Hepatocyte (in vitro differentiated cells): ENCODE measurements around the gene MSH3. TPM values are rescaled to one million over a fixed set of nuclear protein-coding genes. Genes with fewer than 3 reads are reported as not detected.
"Not testable (repeated sequence)": the region's sequence is repeated elsewhere in the genome, so short reads cannot be mapped to it uniquely, and the experiment has no call there.

Experiments
- DNase-seq: peaks from one replicate; pipeline ENCODE4 v3.0.0-alpha.2; 2016; ENCODE audit warnings: low spot score
- H2AFZ ChIP-seq: fragments of 200-600 bp; sonication (generic); 2 replicates; pipeline ENCODE4 v1.6.0; 2016; ENCODE audit warnings: antibody characterized with exemption, mild to moderate bottlenecking
- H3K27ac ChIP-seq: fragments of 200-600 bp; sonication (generic); 2 replicates; pipeline ENCODE4 v1.5.1; 2016; ENCODE audit warnings: mild to moderate bottlenecking
- H3K27me3 ChIP-seq: fragments of 200-600 bp; sonication (generic); 2 replicates; pipeline ENCODE4 v1.6.1; 2016
- H3K36me3 ChIP-seq: fragments of 200-600 bp; sonication (generic); replicated peaks from 2 replicates; pipeline ENCODE4 v1.5.1; 2016; ENCODE audit warnings: low read depth; ENCODE audit not compliant: insufficient read depth
- H3K4me1 ChIP-seq: fragments of 200-600 bp; sonication (generic); 2 replicates; pipeline ENCODE4 v1.5.1; 2016; ENCODE audit warnings: mild to moderate bottlenecking, moderate library complexity; ENCODE audit not compliant: insufficient read depth
- H3K4me2 ChIP-seq: fragments of 200-600 bp; sonication (generic); 2 replicates; pipeline ENCODE4 v1.6.0; 2016
- H3K4me3 ChIP-seq: fragments of 200-600 bp; sonication (generic); 2 replicates; pipeline ENCODE4 v1.5.1; 2016; ENCODE audit warnings: mild to moderate bottlenecking
- H3K79me2 ChIP-seq: fragments of 200-600 bp; sonication (generic); 2 replicates; pipeline ENCODE4 v1.6.0; 2017; ENCODE audit warnings: mild to moderate bottlenecking
- H3K9me2 ChIP-seq: fragments of 200-600 bp; sonication (generic); replicated peaks from 2 replicates; pipeline ENCODE4 v1.6.0; 2017; ENCODE audit warnings: mild to moderate bottlenecking; ENCODE audit not compliant: insufficient read depth
- H3K9me3 ChIP-seq: fragments of 200-600 bp; sonication (generic); 2 replicates; pipeline ENCODE4 v1.5.1; 2016; ENCODE audit warnings: low read depth, mild to moderate bottlenecking
- H4K20me1 ChIP-seq: fragments of 200-600 bp; sonication (generic); 2 replicates; pipeline ENCODE4 v1.6.0; 2016; ENCODE audit warnings: mild to moderate bottlenecking; ENCODE audit not compliant: insufficient read depth, poor library complexity, severe bottlenecking
- CTCF ChIP-seq: fragments of 200-600 bp; sonication (generic); IDR thresholded peaks from 2 replicates; pipeline ENCODE4 v1.5.1; 2016; ENCODE audit warnings: antibody characterized with exemption, mild to moderate bottlenecking; ENCODE audit not compliant: poor library complexity
- EZH2 ChIP-seq: fragments of 200-600 bp; sonication (generic); IDR thresholded peaks from 2 replicates; pipeline ENCODE4 v1.6.1; 2016; ENCODE audit warnings: antibody characterized with exemption, mild to moderate bottlenecking, borderline replicate concordance
- EZH2phosphoT487 ChIP-seq: fragments of 200-600 bp; sonication (generic); IDR thresholded peaks from one replicate; pipeline ENCODE4 v1.6.1; 2018; ENCODE audit warnings: antibody characterized with exemption, mild to moderate bottlenecking, low read depth, moderate library complexity; ENCODE audit not compliant: unreplicated experiment, severe bottlenecking
- WGBS: methylation state at CpG from one replicate; pipeline ENCODE4 v1.1.6; 2016; ENCODE audit warnings: low lambda C conversion rate; ENCODE audit errors: missing lambda C conversion rate; 5-methylcytosine and 5-hydroxymethylcytosine counted together
- polyA plus RNA-seq: library from polyadenylated mRNA; unstranded; fragments of >200 nt; fragmentation: Nextera tagmentation; extraction: Ambion mirVana; gene quantifications from 2 replicates; pipeline ENCODE4 v1.2.1, GENCODE V29; 2016
- total RNA-seq: library from RNA; depleted of rRNA; stranded (reverse); fragments of >200 nt; gene quantifications from 2 replicates; pipeline ENCODE4 v1.2.3, GENCODE V29; 2014

Gene MSH3
- total and polyA plus RNA-seq, 2 experiments from 2014 or later, result 8.1 to 13.2 TPM

- no peak overlapping the region for H3K4me3 ChIP-seq
- H4K20me1 ChIP-seq, result no peaks in the 10 kb centered on the region
- no peak overlapping the region for H2AFZ ChIP-seq
- H3K79me2 ChIP-seq, result no peaks in the 10 kb centered on the region
- H3K27me3 ChIP-seq, result no peaks in the 10 kb centered on the region
- DNase-seq, result no peak
- no peaks in the 10 kb centered on the region for H3K9me2 ChIP-seq
- no peak overlapping the region for H3K27ac ChIP-seq
- H3K4me2 ChIP-seq, result no peak overlapping the region
- no peak for TF ChIP-seq EZH2
- no peak for TF ChIP-seq EZH2phosphoT487
- TF ChIP-seq CTCF, result no peak
- H3K36me3 ChIP-seq, result no peaks in the 10 kb centered on the region
- no peaks in the 10 kb centered on the region for H3K9me3 ChIP-seq
- no peaks in the 10 kb centered on the region for H3K4me1 ChIP-seq
Observed at GRCh38 chr5:80834710-80835109, 180.3 kb downstream of the MSH3 start.

- DNase-seq, result no peak
- Histone ChIP-seq H3K4me2 (no peak overlapping the region), H3K79me2 (no peaks in the 10 kb centered on the region), H3K27me3 (no peaks in the 10 kb centered on the region), H2AFZ (no peak overlapping the region), H3K27ac (no peak overlapping the region), H3K9me2 (no peaks in the 10 kb centered on the region), H3K36me3 (no peaks in the 10 kb centered on the region), H4K20me1 (no peaks in the 10 kb centered on the region), H3K9me3 (no peaks in the 10 kb centered on the region), H3K4me1 (no peaks in the 10 kb centered on the region), H3K4me3 (no peak overlapping the region)
- WGBS, result 81% methylated on average over 4 of the region's 4 CpGs
- TF ChIP-seq CTCF (no peak), EZH2 (no peak), EZH2phosphoT487 (no peak)
Observed at GRCh38 chr5:80835128-80835527, 180.7 kb downstream of the MSH3 start.

GRCh38 chr5:80837679-80838078 is 183.2 kb downstream of the MSH3 start:
- Histone ChIP-seq H3K9me3 (no peaks in the 10 kb centered on the region), H3K36me3 (no peaks in the 10 kb centered on the region), H3K79me2 (no peaks in the 10 kb centered on the region), H3K4me1 (no peaks in the 10 kb centered on the region), H3K4me3 (no peak overlapping the region), H3K27me3 (no peaks in the 10 kb centered on the region), H3K27ac (no peak overlapping the region), H3K9me2 (no peaks in the 10 kb centered on the region), H2AFZ (no peak overlapping the region), H3K4me2 (no peak overlapping the region), H4K20me1 (no peaks in the 10 kb centered on the region)
- TF ChIP-seq EZH2 (no peak), EZH2phosphoT487 (no peak), CTCF (no peak)
- DNase-seq, result no peak

GRCh38 chr5:80841026-80841797 is 186.8 kb downstream of the MSH3 start:
- H3K4me3 ChIP-seq, H3K9me2 ChIP-seq, DNase-seq, H3K36me3 ChIP-seq, H2AFZ ChIP-seq, H3K9me3 ChIP-seq, H3K27ac ChIP-seq, H3K27me3 ChIP-seq, H4K20me1 ChIP-seq, H3K4me2 ChIP-seq, H3K79me2 ChIP-seq, H3K4me1 ChIP-seq: not testable (repeated sequence)
- WGBS, result 95% methylated on average over 6 of the region's 6 CpGs

GRCh38 chr5:80846422-80846821 is 192.0 kb downstream of the MSH3 start:
- H2AFZ ChIP-seq, H3K36me3 ChIP-seq, H3K4me2 ChIP-seq, DNase-seq, H3K79me2 ChIP-seq, H3K27me3 ChIP-seq, H3K4me1 ChIP-seq, H4K20me1 ChIP-seq, H3K4me3 ChIP-seq, H3K9me2 ChIP-seq, H3K27ac ChIP-seq, H3K9me3 ChIP-seq: not testable (repeated sequence)
- 85% methylated on average over 8 of the region's 8 CpGs for whole genome bisulfite sequencing

- not testable (repeated sequence) for H2AFZ ChIP-seq, H3K79me2 ChIP-seq
- WGBS, result 97% methylated on average over 1 of the region's 1 CpG
Observed at GRCh38 chr5:80850168-80850567, 195.7 kb downstream of the MSH3 start.

More at GRCh38 chr5:80850168-80850567, 195.7 kb downstream of the MSH3 start:
- not testable (repeated sequence) for H3K9me2 ChIP-seq, H3K9me3 ChIP-seq, H3K36me3 ChIP-seq, H3K27me3 ChIP-seq, H4K20me1 ChIP-seq, H3K27ac ChIP-seq, DNase-seq, H3K4me3 ChIP-seq, H3K4me2 ChIP-seq, H3K4me1 ChIP-seq
